NCI-H526 (cell line): ENCODE results near the gene LPCAT3.

Experiments
- DNase-seq, 2 experiments: peaks; one replicate each; lab custom pipeline; 2025; lab: John Stamatoyannopoulos, UW

The LPCAT3 gene

DNA sequence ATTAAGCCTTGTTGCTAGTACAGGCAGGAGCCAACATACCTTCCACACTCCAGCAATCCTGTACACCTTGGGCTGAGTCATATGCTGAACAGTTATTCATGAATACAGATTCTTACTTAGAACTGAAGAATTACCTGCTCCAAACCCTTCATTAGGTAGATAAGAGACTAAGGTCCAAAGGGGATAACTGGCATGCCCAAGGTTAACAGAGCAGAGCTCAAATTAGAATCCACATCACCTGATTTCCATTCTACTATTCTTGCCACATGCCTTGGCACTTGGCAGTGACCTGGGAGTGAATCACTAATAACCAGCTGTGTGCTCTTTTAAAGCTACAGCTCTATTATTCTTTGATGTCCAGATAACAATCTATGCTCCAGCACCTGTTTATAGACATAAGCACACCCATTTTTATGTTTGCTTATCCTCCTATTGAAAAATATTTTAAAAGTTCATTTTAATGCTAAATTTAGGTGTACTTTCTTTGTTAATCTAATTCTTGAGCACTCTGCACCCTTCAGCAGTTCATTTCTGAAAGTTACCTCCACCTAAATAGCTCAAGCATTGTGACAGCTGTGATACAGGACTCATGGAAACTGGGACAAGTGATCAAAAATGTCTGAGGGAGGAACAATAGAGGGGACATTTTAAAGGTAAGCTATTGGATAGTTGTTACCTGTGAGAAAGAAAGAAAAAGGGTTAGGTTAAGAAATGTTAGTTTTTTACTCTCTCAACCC lies 19.4 kb downstream of the LPCAT3 start:
- DNase-seq: no peak

DNA sequence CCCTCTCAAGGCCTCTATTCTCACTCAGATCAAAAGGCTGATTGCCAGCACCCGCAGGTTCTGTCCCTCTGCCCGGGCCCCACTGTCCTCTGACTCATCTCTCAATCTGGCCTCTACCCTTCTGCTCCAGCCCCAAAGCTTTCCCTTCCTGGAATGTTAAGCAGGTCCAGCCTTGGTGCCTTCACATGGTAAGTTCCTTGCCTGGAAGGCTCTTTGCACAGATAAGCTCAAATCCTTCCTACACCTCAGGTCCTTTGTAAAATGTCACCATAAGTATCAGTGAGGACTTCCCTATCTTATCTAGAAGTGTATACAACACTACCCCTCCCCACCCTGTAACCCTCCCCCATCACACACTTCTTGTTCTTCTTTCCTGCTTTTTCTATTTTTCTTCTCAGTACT lies 22.2 kb downstream of the LPCAT3 start:
- no peak for DNase-seq

DNA sequence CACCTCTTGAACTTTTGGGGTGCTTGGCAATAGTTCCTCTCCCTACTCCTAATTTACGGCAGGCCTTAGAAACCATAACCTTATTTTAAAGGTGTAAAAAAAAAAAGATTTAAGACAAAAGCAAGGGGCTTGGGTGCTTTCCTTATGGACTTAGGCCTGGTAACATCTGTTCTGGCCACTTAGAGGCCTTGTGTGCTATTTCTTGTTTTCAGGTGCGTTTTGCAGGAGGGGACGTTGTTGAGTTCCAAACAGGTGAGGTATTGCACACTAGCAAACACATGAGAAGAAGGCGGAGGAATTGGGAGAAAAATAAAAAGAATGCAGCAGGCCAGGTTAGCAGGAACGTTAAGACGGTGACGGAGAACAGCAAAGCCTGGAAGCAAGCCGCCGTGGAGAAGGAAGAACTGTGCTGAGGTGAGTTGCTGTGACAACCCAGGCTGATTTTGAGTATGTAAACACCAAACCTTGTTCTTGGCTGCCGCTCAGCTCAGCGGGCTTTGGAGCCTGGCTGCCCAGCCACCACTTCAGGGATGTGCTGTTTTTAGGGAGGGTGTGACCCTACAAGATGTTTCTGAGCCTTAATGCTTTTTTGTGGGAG lies 30.2 kb downstream of the LPCAT3 start:
- DNase-seq: peak; percentile 47 to 78

DNA sequence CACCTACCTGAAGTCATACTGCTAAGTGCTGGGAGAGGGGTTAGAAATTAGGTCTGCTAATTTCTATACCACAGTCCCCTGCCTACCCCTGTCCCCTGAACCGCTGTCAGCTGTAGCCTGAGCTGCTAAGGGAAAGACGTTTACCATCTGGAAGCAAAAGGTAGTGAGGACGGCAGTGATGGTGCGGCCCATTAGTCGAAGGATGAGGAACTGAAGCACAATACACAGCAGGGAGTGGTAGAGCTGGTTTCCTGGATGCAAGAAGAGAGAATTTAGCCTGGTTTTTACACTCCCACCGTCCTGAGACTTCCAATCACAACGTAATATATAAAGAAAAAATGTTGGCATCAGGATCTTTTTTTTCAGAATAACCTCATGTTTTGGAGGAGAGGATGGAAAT lies 35.7 kb downstream of the LPCAT3 start:
- no peak for DNase-seq

GRCh38 chr12:6981152-6982052 lies 36.9 kb downstream of the LPCAT3 start:
- DNase-seq: no peak

- DNase-seq: no peak
Measured at GRCh38 chr12:6980740-6981139, 37.5 kb downstream of the LPCAT3 start.

DNA sequence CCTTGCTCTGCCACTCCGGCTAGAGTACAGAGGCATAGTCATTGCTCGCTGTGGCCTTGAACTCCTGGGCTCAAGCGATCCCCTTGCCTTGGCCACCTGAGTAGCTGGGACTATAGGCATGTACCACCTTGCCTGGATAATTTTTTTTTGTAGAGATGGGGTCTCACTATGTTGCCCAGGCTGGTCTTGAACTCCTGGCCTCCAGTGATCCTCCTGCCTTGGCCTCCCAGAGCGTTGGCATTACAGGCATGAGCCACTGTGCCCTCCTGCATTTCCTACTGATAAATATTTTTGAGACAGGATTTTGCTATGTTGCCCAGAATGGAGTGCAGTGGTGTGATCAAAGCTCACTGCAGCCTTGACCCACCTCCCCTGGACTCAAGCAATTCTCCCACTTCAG lies 38.2 kb downstream of the LPCAT3 start:
- no peak for DNase-seq

DNA sequence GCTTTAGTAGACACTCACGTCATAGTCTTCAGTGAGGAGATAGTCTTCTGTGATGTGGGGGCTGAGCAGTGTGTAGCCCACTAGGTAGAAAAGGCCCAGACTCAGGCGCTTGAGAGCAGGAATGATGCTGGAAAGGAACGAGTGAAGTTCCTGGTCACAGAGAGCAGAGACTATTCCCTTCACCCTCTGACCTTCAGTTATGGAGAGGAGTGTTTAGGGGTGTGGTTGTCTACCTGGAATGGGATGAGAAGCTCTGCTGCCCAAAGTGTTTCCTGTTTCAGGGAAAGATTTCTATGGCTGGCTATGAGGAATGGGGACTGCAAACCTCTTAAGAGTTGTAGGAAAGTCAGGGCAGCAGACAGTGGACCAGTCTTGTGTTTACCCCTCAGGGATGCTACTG lies 38.8 kb downstream of the LPCAT3 start:
- DNase-seq: no peak

DNA sequence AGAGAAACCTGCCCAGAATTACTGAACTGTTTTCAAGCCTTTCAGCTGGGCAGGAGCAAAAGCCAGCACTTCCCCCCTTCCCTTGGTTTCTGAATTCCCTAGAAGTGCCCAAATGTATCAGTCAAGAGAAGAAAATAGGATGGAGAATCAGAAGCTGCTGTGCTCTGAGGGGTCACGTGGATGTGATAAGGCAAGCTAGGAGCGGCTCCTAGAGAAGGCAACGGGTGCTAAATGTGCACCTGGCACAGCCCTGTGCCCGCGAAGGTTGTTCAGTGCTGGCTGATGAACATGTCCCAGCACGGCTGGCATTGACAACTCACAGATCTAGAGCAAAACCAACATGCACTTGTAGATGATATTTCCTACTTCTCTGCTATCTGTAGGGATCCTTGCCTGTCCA lies 39.3 kb downstream of the LPCAT3 start:
- DNase-seq: no peak

GRCh38 chr12:6978611-6979011 lies 39.7 kb downstream of the LPCAT3 start:
- no peak for DNase-seq

DNA sequence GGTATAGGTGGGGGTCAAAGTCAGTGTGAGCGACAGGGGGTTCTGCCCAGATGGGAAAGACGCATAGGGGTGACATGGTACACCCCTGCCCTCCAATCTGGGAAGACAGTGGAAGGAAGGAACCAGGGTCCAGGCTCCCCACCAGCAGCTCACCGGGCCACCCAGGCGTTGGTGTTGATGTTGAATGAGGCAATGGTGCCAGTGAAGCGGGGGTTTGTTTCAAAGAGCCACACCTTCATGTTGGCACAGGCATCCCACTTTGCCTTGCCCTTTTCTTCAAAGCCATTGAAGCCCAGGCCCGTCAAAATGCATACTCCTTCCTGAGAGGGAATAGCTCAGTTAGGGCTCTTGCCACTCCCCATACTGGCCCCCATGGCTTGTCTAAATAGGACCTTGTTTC lies 40.1 kb downstream of the LPCAT3 start:
- DNase-seq: no peak

DNA sequence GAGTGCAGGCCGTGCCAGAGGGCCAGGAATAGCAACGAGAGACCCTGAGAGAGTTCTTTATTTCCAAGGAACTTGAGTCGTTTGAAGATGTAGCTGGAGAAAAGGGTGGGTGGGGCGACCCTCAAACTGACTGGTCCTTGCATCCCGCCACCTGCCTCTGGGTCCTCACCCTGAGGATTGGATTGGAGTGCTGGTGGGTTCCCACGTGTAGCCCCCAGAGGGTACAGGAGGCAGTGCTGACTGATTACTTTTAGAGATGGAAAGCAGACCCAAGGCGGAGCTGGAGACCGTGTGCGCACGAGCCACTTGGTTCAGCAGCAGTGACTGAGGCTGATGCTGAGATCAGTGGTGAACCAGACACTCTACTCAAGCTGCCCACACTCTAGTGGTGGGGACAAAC lies 40.6 kb downstream of the LPCAT3 start:
- DNase-seq: no peak

DNA sequence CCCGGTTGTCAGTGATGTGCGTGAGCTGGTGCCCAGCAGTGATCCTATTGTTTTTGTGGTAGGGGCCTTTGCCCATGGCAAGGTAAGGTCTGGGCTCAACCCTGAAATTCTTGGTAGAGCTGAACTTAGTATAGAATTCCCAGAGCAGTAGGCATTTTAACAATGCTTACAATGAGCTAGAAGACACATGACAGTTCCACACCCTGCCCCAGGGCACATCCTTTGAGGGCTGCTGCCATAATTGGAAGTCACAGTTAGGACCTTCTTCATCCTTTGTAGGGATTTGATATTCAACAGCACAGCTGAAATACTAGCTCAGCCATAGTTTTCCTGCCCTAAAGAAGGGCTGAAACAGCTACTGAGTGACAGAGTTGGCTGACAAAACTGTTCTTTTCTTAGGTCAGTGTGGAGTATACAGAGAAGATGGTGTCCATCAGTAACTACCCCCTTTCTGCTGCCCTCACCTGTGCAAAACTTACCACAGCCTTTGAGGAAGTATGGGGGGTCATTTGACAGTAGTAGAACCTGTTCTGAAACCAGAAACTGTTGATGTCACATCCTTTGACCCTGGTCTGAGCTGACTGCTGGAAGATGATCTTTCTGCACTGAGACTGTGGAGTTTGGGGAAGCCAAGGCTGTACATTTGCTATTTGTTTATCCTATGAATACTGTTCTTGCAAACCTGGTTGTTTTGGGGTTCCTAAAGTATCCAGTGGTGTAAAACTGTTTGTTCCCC lies 42.8 kb downstream of the LPCAT3 start:
- DNase-seq: no peak

- DNase-seq: no peak
Measured at GRCh38 chr12:6974180-6974579, 44.1 kb downstream of the LPCAT3 start.

DNA sequence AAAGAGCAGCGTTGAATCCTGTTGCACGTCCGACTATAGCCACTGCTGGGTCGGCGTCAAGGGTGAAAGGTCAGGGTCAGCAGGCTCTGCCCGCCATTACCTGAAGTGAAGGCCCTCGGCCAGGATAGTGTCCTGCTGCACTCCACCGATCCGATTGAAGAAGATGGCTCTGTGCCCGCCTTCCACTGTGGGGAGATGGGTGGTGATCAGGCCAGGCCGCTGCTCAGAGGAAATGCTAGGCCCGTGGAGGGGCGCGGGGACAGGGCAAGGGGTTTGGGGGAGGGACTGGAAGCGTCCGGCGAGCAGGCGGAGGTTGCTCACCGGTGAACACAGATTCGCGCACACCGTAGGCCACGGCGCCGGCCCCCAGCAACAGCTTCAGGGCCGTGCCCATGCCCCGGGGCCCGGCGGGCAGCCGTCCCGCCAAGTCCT lies 48.2 kb downstream of the LPCAT3 start:
- no peak for DNase-seq

DNA sequence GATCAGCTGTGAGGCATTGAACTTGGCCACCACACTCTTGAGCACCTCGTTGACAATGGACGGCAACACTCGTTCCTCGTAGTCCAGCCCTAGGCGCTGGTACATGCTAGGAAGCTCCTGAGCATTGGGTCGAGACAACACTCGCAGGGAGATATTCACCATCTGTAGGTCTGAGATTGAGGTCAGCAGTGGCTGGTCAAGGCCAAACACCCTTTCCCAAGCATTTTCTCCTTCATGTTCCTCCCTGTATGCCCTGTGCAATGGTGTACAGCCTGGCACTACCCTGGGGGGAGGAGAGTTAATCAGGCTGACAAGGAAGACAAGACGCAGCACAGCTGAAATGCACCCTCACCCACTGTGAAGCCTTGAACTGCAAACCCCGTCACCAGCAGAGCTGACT lies 49.9 kb downstream of the LPCAT3 start:
- DNase-seq: no peak

GRCh38 chr12:6967651-6968100 lies 50.6 kb downstream of the LPCAT3 start:
- DNase-seq: no peak

- no peak for DNase-seq
Measured at GRCh38 chr12:6966351-6966750, 51.9 kb downstream of the LPCAT3 start.

DNA sequence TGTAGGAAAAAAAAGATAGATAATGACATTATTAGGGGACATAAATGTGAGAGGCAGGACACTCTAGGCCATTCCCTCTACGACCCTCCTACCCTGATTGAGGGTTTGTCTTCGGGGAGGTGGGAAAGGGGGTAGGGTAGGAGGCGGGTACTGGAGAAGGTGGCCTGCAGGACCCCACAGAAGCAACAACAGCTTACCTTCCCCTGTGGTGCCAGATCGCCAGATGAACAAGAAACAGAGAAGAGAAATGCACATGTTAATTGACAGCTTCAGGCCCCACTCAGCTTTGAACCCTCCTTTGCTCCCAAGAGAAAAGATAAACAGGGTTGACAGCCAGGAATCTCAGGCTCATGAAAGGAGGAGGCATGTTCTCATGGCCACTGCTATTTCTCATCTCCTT lies 52.6 kb downstream of the LPCAT3 start:
- DNase-seq: no peak

- peak; percentile 86 to 94 for DNase-seq
Measured at GRCh38 chr12:6965026-6965661, 53.1 kb downstream of the LPCAT3 start.

GRCh38 chr12:6964605-6965025 lies 53.7 kb downstream of the LPCAT3 start:
- peak in 1 of 2 experiments; percentile 47 for DNase-seq
